Stimulated activated CD8-positive, alpha-beta memory T cell treated with anti-CD3 and anti-CD28 coated beads, Interleukin-15, amount 100 ng/mL, for 1 hour (primary cell): ENCODE results near the gene LSS.

ENCODE experiments used
- DNase-seq: peaks from one replicate; pipeline ENCODE4 v3.0.0-alpha.2; 2020; ENCODE audit warnings: low read depth

Gene LSS

DNA sequence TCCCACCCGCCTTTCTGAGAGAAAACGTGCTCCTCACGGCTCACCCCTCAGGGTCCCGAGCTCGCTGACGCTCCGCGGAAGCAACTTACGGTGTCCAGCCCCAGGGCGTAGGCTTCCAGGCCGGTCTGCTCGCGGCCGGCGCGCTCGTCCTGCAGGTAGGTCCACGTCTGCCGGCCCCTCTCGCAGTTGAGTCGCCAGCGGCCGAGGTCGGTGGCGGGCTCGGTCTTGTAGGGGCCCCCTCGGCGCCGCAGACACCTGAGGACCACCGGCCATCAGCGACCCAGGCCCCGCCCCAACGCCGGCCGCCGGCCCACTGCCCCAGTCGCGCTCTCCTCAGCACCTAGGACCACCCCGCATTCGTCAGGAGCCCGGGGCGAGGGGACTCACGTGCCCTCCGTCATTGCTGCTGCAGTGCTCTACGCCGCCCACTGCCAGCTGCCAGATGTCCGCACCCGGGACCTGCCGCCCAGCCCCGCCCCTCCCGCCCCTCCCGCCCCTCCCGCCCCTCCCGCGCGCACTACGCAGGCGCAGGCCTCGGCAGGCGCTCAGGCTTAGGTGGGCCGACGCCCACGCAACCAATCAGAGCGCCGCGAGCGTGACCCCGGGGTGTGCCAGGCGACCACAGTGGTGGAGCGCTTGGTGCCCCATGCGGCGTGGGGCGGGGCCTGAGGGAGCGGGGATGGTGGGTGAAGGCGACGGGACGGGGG, at the start of gene LSS:
Gene LSS (minus strand): TSS at position 430 of the 707 bp plus-strand sequence. CDS start 29 bp downstream, at position 401.
- DNase-seq: peak; percentile 95

GRCh38 chr21:46274797-46275390, 46.3 kb upstream of the LSS start:
- no peak for DNase-seq

DNA sequence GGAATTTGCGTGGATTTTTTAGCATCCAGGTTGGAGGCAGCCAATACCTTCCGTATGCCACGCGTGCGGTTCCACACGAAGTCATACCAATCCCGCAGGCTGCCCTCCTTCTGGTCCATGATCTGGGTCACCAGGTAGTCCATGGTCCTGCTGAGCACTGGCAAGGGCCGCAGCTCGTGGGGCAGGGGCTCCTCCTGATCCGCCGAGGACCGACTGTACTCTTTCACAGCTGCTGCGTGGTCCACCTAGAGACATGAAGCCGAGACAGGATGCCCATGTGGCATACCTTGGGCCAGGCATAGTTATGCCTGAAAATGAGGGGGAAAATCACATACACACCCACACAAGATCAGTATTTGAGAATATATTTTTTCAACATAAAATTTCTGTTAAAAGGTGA, 44.8 kb upstream of the LSS start:
- DNase-seq: no peak

- DNase-seq: no peak
Observed at GRCh38 chr21:46269466-46269865, 40.9 kb upstream of the LSS start.

- no peak for DNase-seq
Observed at GRCh38 chr21:46268371-46268770, 39.8 kb upstream of the LSS start.

GRCh38 chr21:46266946-46267345, 38.4 kb upstream of the LSS start:
- no peak for DNase-seq

GRCh38 chr21:46265736-46266525, 37.4 kb upstream of the LSS start:
- no peak for DNase-seq

GRCh38 chr21:46264690-46265144, 36.1 kb upstream of the LSS start:
- no peak for DNase-seq

DNA sequence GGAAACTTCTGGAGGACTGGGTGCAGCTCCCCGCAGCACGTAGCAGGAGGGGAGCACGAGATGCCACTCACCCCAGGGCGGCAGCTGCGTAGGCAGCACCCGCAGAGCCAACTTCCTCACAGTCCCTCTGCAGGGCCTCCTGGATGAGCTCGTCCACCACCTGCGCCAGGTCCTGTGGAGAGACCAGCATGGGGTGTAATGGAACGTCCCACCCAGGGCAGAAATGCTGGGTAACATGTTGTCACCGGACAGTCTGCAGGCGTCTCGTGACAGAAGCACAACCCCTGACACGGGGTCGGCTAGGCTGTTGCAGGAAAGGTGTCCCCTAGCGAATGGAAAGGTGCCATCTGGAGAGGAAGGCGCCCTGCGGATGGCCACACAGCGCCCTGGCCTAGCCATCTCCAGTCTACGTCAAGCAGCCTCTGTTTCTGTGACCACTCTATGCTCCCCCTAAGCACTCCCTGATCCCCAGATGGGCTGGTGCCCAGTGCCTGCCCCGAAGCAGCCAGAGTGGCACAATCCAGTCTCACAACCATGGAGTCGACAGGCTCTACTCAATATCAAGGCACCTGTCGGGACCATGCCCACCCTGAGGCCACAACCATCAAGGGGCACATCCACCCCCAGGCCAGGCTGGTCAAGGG, 35.6 kb upstream of the LSS start:
- no peak for DNase-seq

DNA sequence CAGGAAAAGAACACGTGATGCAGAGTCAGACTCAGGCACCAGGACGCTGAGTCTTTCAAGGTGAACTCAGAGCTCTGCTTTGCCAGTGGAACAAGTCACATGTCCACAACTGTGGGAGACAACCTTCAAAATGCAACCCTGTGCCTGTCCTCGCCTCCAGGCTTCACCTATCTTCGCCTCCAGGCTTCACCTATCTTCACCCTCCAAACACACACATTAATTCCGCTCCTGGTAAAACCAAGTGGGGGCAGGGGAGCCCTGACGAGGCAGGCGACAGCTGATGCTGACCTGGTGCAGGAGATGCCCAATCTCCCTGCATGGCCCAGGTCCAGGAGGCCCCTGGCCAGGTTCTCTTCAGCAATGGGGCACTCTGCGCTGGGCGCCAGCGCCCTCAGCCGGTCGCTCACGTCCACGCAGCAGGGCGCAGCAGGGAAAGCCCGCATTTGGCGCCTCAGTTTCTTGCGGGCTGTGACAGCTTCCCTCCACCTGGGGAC, 28.0 kb upstream of the LSS start:
- DNase-seq: no peak

DNA sequence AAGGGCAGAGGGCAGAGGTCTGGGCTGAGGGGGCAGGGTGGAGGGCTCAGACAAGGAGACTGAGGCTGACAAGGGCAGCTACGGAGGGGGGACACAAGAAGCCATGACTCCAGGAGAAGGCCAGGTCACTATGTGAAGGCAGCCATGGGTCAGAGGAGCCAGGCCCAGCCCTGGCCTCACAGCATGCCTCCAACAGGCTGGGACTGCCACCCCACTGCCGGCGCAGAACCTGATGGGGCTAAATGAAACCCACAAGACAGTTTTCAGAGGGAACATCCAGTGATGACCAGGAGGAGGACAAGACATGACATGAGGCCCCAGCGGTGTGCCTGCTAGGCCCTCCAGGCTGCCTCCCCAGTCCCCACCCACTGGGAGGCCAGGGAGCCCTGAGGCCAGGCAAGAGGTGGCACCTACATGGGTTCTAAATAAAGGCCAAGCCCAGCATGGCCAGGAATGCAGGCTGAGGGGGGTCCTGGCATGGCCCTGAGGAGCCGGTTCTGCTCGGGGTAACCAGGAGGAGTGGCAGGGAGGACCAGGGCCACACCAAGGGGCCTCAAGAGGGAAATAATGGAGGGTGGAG, 27.3 kb upstream of the LSS start:
- DNase-seq: no peak

GRCh38 chr21:46255166-46255565, 26.6 kb upstream of the LSS start:
- no peak for DNase-seq

GRCh38 chr21:46254208-46254975, 25.8 kb upstream of the LSS start:
- no peak for DNase-seq

- no peak for DNase-seq
Observed at GRCh38 chr21:46253610-46254124, 25.1 kb upstream of the LSS start.

- DNase-seq: no peak
Observed at GRCh38 chr21:46252840-46253239, 24.3 kb upstream of the LSS start.

DNA sequence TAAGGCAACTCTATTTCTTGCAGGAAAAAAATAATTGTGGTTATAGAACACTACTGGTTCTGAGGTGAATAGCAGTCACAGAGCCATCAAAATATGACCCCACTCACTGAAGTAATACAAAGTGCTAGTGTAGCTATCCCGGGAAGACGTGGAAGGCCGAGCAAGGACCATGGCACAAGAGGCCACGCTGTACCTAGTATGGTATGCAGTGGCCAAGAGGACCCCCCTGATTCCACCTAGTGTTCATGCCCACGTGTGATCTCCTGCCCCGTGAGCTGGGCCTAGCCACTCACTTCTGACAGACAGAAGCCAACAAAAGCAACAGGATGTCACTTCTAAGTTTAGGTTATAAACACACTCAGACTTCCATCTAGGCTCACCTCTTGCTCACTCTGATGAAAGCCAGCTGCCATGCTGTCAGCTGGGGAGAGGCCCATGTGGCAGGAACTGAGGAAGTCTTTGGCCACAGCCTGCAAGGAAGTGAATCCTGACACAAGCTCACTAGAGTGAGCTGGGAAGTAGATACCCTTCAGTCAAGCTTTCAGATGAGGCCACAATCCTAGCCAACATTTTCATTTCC, 21.7 kb upstream of the LSS start:
- no peak for DNase-seq

- DNase-seq: no peak
Observed at GRCh38 chr21:46248827-46249226, 20.3 kb upstream of the LSS start.

GRCh38 chr21:46248422-46248782, 19.8 kb upstream of the LSS start:
- DNase-seq: no peak

- no peak for DNase-seq
Observed at GRCh38 chr21:46247699-46248421, 19.3 kb upstream of the LSS start.

- DNase-seq: no peak
Observed at GRCh38 chr21:46246345-46246744, 17.8 kb upstream of the LSS start.
